ENCODE results near the gene RPE.

DNA sequence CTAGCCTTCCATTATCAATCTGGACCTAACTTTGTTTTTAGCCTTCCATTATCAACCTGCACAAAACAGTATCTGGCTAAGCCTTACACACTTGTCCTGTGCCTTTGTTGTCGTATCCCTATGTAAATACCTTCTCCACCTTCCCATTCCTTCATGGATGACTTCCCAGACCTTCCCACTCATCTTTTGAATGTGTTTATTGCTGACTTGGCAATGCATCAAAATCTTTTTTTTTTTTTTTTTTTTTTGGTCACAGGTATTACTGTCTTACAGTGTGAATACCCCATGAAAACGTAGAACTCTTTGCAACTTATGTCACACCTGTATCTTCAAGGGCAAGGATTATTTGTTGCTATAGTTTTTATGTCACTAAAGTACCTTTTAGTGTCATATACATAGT, 25.7 kb downstream of the RPE start:
- no peak for TF ChIP-seq ZNF121 (tag by site-specific recombination; IDR thresholded peaks at IDR 0.05)
- no peak for TF ChIP-seq ZNF311 (tag by site-specific recombination; IDR thresholded peaks at IDR 0.05; ENCODE audit: borderline replicate concordance)
- TF ChIP-seq HOXA7 (CRISPR knock-in tag; IDR thresholded peaks at IDR 0.05; ENCODE audit: borderline replicate concordance) = no peak
- TF ChIP-seq ZNF777 (tag by site-specific recombination; IDR thresholded peaks at IDR 0.05; ENCODE audit: borderline replicate concordance) = no peak
